Endothelial cell of umbilical vein (primary cell): Measurements from ENCODE around the gene MAML1. TPM values are rescaled to one million over a fixed set of nuclear protein-coding genes. Genes with fewer than 3 reads are reported as not detected.

Experiments used
- BruUV-seq: library from RNA; stranded (reverse); fragments of 400-500 nt; replicated peaks from 2 replicates; lab custom pipeline; 2021; lab: Mats Ljungman, UMichigan
- CTCF ChIA-PET: fragments of 300-600, 350-600 bp; sonication (Branson Sonifier 250); formaldehyde crosslinking; loops from one replicate; lab custom pipeline; 2021; ENCODE audit warnings: antibody characterized with exemption, inconsistent platforms; lab: Charles Lee
- POLR2A ChIA-PET: fragments of 300-600, 350-600 bp; sonication (Branson Sonifier 250); formaldehyde crosslinking; loops from one replicate; lab custom pipeline; 2021; ENCODE audit warnings: antibody characterized with exemption, inconsistent platforms; lab: Charles Lee
- DNase-seq: peaks from one replicate; pipeline ENCODE4 v3.0.0-alpha.2; 2011; ENCODE audit warnings: low read depth, low spot score
- FAIRE-seq: peaks from 2 replicates; lab custom pipeline; 2011; peaks lifted over from hg19 to GRCh38; lab: Jason Lieb, UNC
- H2AFZ ChIP-seq: 2 replicates; pipeline ENCODE4 v1.6.0; 2012; ENCODE audit warnings: low read depth, low read length, control low read depth, inconsistent platforms
- H3K27ac ChIP-seq: 2 replicates; pipeline ENCODE4 v1.5.1; 2011; ENCODE audit warnings: low read depth, mild to moderate bottlenecking, control low read depth, low read length, moderate library complexity; ENCODE audit not compliant: insufficient read depth
- H3K27me3 ChIP-seq, 2 experiments: 2 replicates each; pipeline versions ENCODE4 v1.6.0 to v1.6.1; 2011; ENCODE audit warnings: low read length in 2 of 2, mixed read lengths in 1 of 2; ENCODE audit not compliant: control insufficient read depth in 2 of 2, insufficient read depth in 2 of 2
- H3K36me3 ChIP-seq, 2 experiments: 2 replicates in 1 of 2; 3 replicates in 1 of 2; pipeline ENCODE4 v1.5.1; 2011; ENCODE audit warnings: low read length in 2 of 2, mild to moderate bottlenecking in 1 of 2, moderate library complexity in 1 of 2; ENCODE audit not compliant: control insufficient read depth in 2 of 2, insufficient read depth in 2 of 2; ENCODE audit errors: extremely low read depth in 1 of 2
- H3K4me1 ChIP-seq: 3 replicates; pipeline ENCODE4 v1.5.1; 2011; ENCODE audit warnings: mild to moderate bottlenecking, low read length; ENCODE audit not compliant: control insufficient read depth, insufficient read depth; ENCODE audit errors: extremely low read depth
- H3K4me2 ChIP-seq: 2 replicates; pipeline ENCODE4 v1.6.1; 2011; ENCODE audit warnings: low read length, control low read depth, mixed read lengths; ENCODE audit not compliant: insufficient read depth
- H3K4me3 ChIP-seq, 3 experiments: fragments of 200-600 bp in 1 of 3; sonication (generic), shearing (Covaris generic) in 1 of 3; replicated peaks in 1 of 3; 2 replicates each; pipeline ENCODE4 v1.5.1; 2011 to 2016; ENCODE audit warnings: control low read depth in 3 of 3, low read length in 3 of 3, mild to moderate bottlenecking in 2 of 3, inconsistent platforms in 1 of 3, low read depth in 1 of 3, moderate library complexity in 1 of 3; ENCODE audit not compliant: insufficient read depth in 1 of 3
- H3K79me2 ChIP-seq: 2 replicates; pipeline ENCODE4 v1.6.0; 2012; ENCODE audit warnings: low read length, inconsistent platforms; ENCODE audit not compliant: control insufficient read depth, insufficient read depth
- H3K9ac ChIP-seq: replicated peaks from 2 replicates; pipeline ENCODE3; 2011; ENCODE audit warnings: low read length, control low read depth; ENCODE audit not compliant: insufficient read depth; ENCODE audit errors: extremely low read depth
- H3K9me1 ChIP-seq: replicated peaks from 3 replicates; pipeline ENCODE4 v1.6.0; 2011; ENCODE audit warnings: mild to moderate bottlenecking, low read length; ENCODE audit not compliant: control insufficient read depth, insufficient read depth; ENCODE audit errors: extremely low read depth
- H3K9me3 ChIP-seq: replicated peaks from 2 replicates; pipeline ENCODE4 v1.5.1; 2012; ENCODE audit warnings: low read length, inconsistent platforms; ENCODE audit not compliant: control insufficient read depth, insufficient read depth
- H4K20me1 ChIP-seq: replicated peaks from 2 replicates; pipeline ENCODE3; 2011; ENCODE audit warnings: mild to moderate bottlenecking, low read length; ENCODE audit not compliant: control insufficient read depth, insufficient read depth; ENCODE audit errors: extremely low read depth
- EZH2 ChIP-seq: IDR thresholded peaks from 2 replicates; pipeline ENCODE4 v1.6.1; 2012; ENCODE audit warnings: borderline replicate concordance, low read depth, mild to moderate bottlenecking, moderate library complexity, low read length, inconsistent platforms; ENCODE audit not compliant: severe bottlenecking
- FOS ChIP-seq: IDR thresholded peaks from 2 replicates; pipeline ENCODE4 v1.6.1; 2011; ENCODE audit warnings: mild to moderate bottlenecking, low read length, moderate library complexity, borderline replicate concordance; ENCODE audit not compliant: insufficient read depth
- GATA2 ChIP-seq: IDR thresholded peaks from 2 replicates; pipeline ENCODE4 v1.7.0; 2011; ENCODE audit warnings: low read depth, mild to moderate bottlenecking, moderate library complexity, mixed read lengths, low read length; ENCODE audit not compliant: insufficient read length, insufficient read depth
- JUN ChIP-seq: IDR thresholded peaks from 2 replicates; pipeline ENCODE4 v1.6.1; 2011; ENCODE audit warnings: borderline replicate concordance, low read depth; ENCODE audit not compliant: insufficient read length, insufficient read depth
- MYC ChIP-seq: IDR thresholded peaks from one replicate; pipeline ENCODE4 v1.6.1; 2011; ENCODE audit warnings: mild to moderate bottlenecking, low read depth, low read length
- POLR2A ChIP-seq: IDR thresholded peaks from 2 replicates; pipeline ENCODE4 v1.6.1; 2012; ENCODE audit warnings: low read depth, mild to moderate bottlenecking, control low read depth, low read length
- POLR2AphosphoS5 ChIP-seq: IDR thresholded peaks from 2 replicates; pipeline ENCODE4 v1.6.1; 2012; ENCODE audit warnings: low read depth, mild to moderate bottlenecking, control low read depth, low read length, moderate library complexity; ENCODE audit not compliant: insufficient read depth
- dilution Hi-C: fragments of 300-500 bp; cut with MboI; formaldehyde crosslinking; loops from one replicate; pipeline ENCODE4 v1.15.0; 2019; ENCODE audit warnings: low sequenced_read_pairs; ENCODE audit not compliant: extremely low pct_ligation_motif_present
- intact Hi-C: fragments of 100-400 bp; cut with micrococcal nuclease; formaldehyde crosslinking; loops from one replicate; pipeline ENCODE4 v1.10.0; 2022
- polyA plus RNA-seq, 4 experiments: library from polyadenylated mRNA; depleted of rRNA in 3 of 4; stranded (reverse) in 3 of 4; unstranded in 1 of 4; fragments of >200 nt; gene quantifications; 2 replicates each; pipeline versions ENCODE4 v1.2.1 to v1.2.3, GENCODE V29; 2011 to 2012; ENCODE audit warnings: missing spikeins in 1 of 4
- total RNA-seq: library from RNA; stranded (reverse); gene quantifications from 2 replicates; pipeline ENCODE4 v1.2.3, GENCODE V29; 2021
- TF ChIP-seq, protein P1 (sequence below): IDR thresholded peaks from 2 replicates; pipeline ENCODE4 v1.6.1; 2011; ENCODE audit not compliant: insufficient read depth, insufficient read length
- TF ChIP-seq, protein P2 (sequence below), 2 donors: IDR thresholded peaks; 1 replicate in 1 of 2; 2 replicates in 1 of 2; pipeline ENCODE4 v1.5.1; 2011; ENCODE audit warnings: low read length in 2 of 2, mild to moderate bottlenecking in 2 of 2, moderate library complexity in 2 of 2, control low read depth in 1 of 2, inconsistent platforms in 1 of 2, low read depth in 1 of 2; ENCODE audit not compliant: insufficient read depth in 1 of 2; ENCODE audit errors: extremely low read depth in 1 of 2

The MAML1 gene
- total and polyA plus RNA-seq, 2 donors (not counting 3 experiments of a cell fraction or from before 2014, with no cell fraction given) = 12.4 to 29.0 TPM

DNA sequence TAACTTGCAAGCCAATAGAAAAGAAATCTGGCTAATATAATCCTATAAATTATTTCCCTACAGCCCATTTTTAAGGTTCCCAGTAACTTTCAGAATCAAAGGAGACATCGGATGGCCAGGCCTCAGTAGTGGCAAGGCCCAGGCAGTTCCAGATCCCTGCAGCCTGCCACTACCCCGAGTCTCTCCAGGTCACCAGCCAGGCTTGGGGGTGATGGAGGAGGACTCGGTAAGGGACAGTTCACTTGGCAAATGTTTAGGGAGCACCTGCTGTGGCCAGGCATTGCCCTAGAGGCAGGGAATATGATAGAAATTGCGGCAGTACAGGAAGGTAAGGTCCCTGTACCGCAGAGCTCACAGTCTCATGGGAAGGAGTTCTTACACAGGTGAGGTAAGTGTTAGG, 46.0 kb downstream of the MAML1 start:
- H3K27ac ChIP-seq = no peak overlapping the region
- FAIRE-seq (no peak), DNase-seq (no peak)
- no peak overlapping the region for H2AFZ ChIP-seq
- H3K79me2 ChIP-seq = no peaks in the 10 kb centered on the region
- no peaks in the 10 kb centered on the region for H3K27me3 ChIP-seq
- H4K20me1 ChIP-seq = no peaks in the 10 kb centered on the region
- peaks cover 3 to 20% of the 10 kb centered on the region in 2 experiments for H3K36me3 ChIP-seq
- no peaks in the 10 kb centered on the region for H3K9me1 ChIP-seq
- no peak for TF ChIP-seq POLR2A
- TF ChIP-seq, protein P1, sequence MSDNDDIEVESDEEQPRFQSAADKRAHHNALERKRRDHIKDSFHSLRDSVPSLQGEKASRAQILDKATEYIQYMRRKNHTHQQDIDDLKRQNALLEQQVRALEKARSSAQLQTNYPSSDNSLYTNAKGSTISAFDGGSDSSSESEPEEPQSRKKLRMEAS = no peak
- peaks cover 14% of the 10 kb centered on the region for H3K4me1 ChIP-seq
- no peaks in the 10 kb centered on the region for H3K9me3 ChIP-seq
- no peak overlapping the region for H3K4me3 ChIP-seq
- ChIA-PET CTCF (interaction anchor here (4.8 kb wide), 1 partner anchor 15 kb away, joined by 22 read pairs; no protein-coding TSS in a partner anchor), POLR2A (no interaction called here)
- no peak overlapping the region for H3K4me2 ChIP-seq
- BruUV-seq = no TSS peak
- no peak overlapping the region for H3K9ac ChIP-seq
- intact Hi-C loops = no loop called here
- dilution Hi-C loops = no loop called here

DNA sequence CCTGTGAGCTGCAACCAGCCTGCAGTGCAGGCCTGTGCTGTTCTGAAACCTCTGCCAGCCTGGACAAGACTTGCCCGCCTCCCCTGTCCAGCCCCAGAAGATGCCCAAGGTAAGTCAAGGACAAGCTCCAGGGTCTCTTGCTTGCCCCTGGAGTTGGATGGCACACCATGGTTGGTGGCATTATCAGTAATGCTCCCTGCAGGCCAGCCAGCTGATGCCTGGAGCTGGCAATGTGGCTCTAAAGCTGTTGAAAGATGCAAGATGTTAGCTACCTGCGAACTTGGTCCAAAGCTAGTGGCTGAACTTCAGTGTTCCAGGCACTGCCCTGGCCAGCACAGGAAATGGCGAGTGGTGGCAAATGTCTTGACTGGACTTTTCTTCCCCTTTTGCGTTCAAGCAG, 47.2 kb downstream of the MAML1 start:
- FAIRE-seq = no peak
- Histone ChIP-seq H3K27ac (no peak overlapping the region), H2AFZ (no peak overlapping the region), H3K36me3 (peaks cover 3 to 12% of the 10 kb centered on the region in 2 experiments), H3K4me1 (peaks cover 14% of the 10 kb centered on the region), H3K4me3 (no peak overlapping the region), H3K27me3 (no peaks in the 10 kb centered on the region), H3K4me2 (no peak overlapping the region), H3K9me1 (no peaks in the 10 kb centered on the region), H3K9ac (no peak overlapping the region), H4K20me1 (no peaks in the 10 kb centered on the region), H3K79me2 (no peaks in the 10 kb centered on the region), H3K9me3 (no peaks in the 10 kb centered on the region)
- TF ChIP-seq, protein P2, sequence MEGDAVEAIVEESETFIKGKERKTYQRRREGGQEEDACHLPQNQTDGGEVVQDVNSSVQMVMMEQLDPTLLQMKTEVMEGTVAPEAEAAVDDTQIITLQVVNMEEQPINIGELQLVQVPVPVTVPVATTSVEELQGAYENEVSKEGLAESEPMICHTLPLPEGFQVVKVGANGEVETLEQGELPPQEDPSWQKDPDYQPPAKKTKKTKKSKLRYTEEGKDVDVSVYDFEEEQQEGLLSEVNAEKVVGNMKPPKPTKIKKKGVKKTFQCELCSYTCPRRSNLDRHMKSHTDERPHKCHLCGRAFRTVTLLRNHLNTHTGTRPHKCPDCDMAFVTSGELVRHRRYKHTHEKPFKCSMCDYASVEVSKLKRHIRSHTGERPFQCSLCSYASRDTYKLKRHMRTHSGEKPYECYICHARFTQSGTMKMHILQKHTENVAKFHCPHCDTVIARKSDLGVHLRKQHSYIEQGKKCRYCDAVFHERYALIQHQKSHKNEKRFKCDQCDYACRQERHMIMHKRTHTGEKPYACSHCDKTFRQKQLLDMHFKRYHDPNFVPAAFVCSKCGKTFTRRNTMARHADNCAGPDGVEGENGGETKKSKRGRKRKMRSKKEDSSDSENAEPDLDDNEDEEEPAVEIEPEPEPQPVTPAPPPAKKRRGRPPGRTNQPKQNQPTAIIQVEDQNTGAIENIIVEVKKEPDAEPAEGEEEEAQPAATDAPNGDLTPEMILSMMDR (IDR thresholded peaks at IDR 0.05; ENCODE audit: extremely low read depth in 1 of 2, insufficient read depth in 1 of 2, low read depth in 1 of 2, low read length in 2 of 2) = no peak
- TF ChIP-seq GATA2 = no peak
- no peak for TF ChIP-seq FOS
- TF ChIP-seq MYC = no peak
- TF ChIP-seq, protein P1 = no peak
- no peak for TF ChIP-seq POLR2A
- TF ChIP-seq EZH2 = no peak
- no peak for TF ChIP-seq POLR2AphosphoS5
- no peak for TF ChIP-seq JUN
- intact Hi-C loops = no loop called here
- dilution Hi-C loops = no loop called here
- no peak for DNase-seq
- no TSS peak for BruUV-seq
- ChIA-PET POLR2A (interaction anchor here (0.6 to 1.2 kb wide), 3 partner anchors 16 to 210 kb away, joined by 3 to 5 read pairs (median 3); partner anchors contain the start of gene HNRNPH1), CTCF (interaction anchor here (0.8 to 1.4 kb wide), 2 partner anchors 9 to 17 kb away, joined by 3 to 6 read pairs; no protein-coding TSS in a partner anchor)
